Trophoblast cell (in vitro differentiated cells and primary cell): Measurements from ENCODE around the gene HES4.

Source experiments
- DNase-seq, 2 donors: peaks; one replicate each; pipeline ENCODE4 v3.0.0-alpha.2; 2016
- H2AFZ ChIP-seq: 2 replicates; pipeline ENCODE4 v1.6.1; 2013; ENCODE audit warnings: low read length, moderate library complexity, mild to moderate bottlenecking; ENCODE audit not compliant: insufficient read depth, poor library complexity
- H2AK5ac ChIP-seq: 2 replicates; pipeline ENCODE4 v1.6.1; 2013; ENCODE audit warnings: mild to moderate bottlenecking, low read length
- H2BK120ac ChIP-seq: 2 replicates; pipeline ENCODE4 v1.6.1; 2013; ENCODE audit warnings: low read length, mild to moderate bottlenecking, moderate library complexity; ENCODE audit not compliant: insufficient read depth, poor library complexity
- H2BK12ac ChIP-seq: 2 replicates; pipeline ENCODE4 v1.6.1; 2013; ENCODE audit warnings: mild to moderate bottlenecking, low read length, moderate library complexity
- H2BK5ac ChIP-seq: 2 replicates; pipeline ENCODE4 v1.6.1; 2013; ENCODE audit warnings: low read length, low read depth, moderate library complexity, mild to moderate bottlenecking; ENCODE audit not compliant: poor library complexity
- H3K14ac ChIP-seq: 2 replicates; pipeline ENCODE4 v1.6.1; 2013; ENCODE audit warnings: mild to moderate bottlenecking, low read length
- H3K18ac ChIP-seq: 2 replicates; pipeline ENCODE4 v1.6.1; 2013; ENCODE audit warnings: mild to moderate bottlenecking, low read length
- H3K23ac ChIP-seq: 2 replicates; pipeline ENCODE4 v1.6.1; 2013; ENCODE audit warnings: low read length
- H3K27ac ChIP-seq: 2 replicates; pipeline ENCODE4 v1.5.1; 2013; ENCODE audit warnings: low read depth, mild to moderate bottlenecking, inconsistent platforms, low read length, moderate library complexity
- H3K27me3 ChIP-seq: 2 replicates; pipeline ENCODE4 v1.6.1; 2013; ENCODE audit warnings: inconsistent platforms, mild to moderate bottlenecking, low read length, moderate library complexity; ENCODE audit not compliant: insufficient read depth
- H3K36me3 ChIP-seq, 2 experiments: 1 replicate in 1 of 2; 2 replicates in 1 of 2; pipeline ENCODE4 v1.6.1; 2013; ENCODE audit warnings: low read length in 2 of 2, mild to moderate bottlenecking in 2 of 2, moderate library complexity in 1 of 2; ENCODE audit not compliant: insufficient read depth in 2 of 2, control insufficient read depth in 1 of 2
- H3K4ac ChIP-seq: 2 replicates; pipeline ENCODE4 v1.6.1; 2013; ENCODE audit warnings: low read depth, mild to moderate bottlenecking, low read length, moderate library complexity
- H3K4me1 ChIP-seq, 2 experiments: 1 replicate in 1 of 2; 2 replicates in 1 of 2; pipeline ENCODE4 v1.6.1; 2013; ENCODE audit warnings: low read length in 2 of 2, mild to moderate bottlenecking in 2 of 2, moderate library complexity in 1 of 2; ENCODE audit not compliant: insufficient read depth in 2 of 2, control insufficient read depth in 1 of 2
- H3K4me2 ChIP-seq: 2 replicates; pipeline ENCODE4 v1.6.1; 2013; ENCODE audit warnings: inconsistent platforms, mild to moderate bottlenecking, low read length, moderate library complexity
- H3K4me3 ChIP-seq: 2 replicates; pipeline ENCODE4 v1.5.1; 2013; ENCODE audit warnings: mild to moderate bottlenecking, low read depth, low read length, inconsistent platforms
- H3K79me1 ChIP-seq: one replicate; pipeline ENCODE4 v1.6.1; 2013; ENCODE audit warnings: low read length
- H3K79me2 ChIP-seq: 2 replicates; pipeline ENCODE4 v1.6.1; 2013; ENCODE audit warnings: low read length, mild to moderate bottlenecking; ENCODE audit not compliant: control insufficient read depth, insufficient read depth, poor library complexity
- H3K9ac ChIP-seq: 2 replicates; pipeline ENCODE4 v1.6.1; 2013; ENCODE audit warnings: mild to moderate bottlenecking, low read length
- H3K9me3 ChIP-seq: 2 replicates; pipeline ENCODE4 v1.6.1; 2013; ENCODE audit warnings: low read depth, mild to moderate bottlenecking, control low read depth, inconsistent platforms, low read length; ENCODE audit not compliant: insufficient read depth
- H4K12ac ChIP-seq: 2 replicates; pipeline ENCODE4 v1.6.1; 2013; ENCODE audit warnings: low read depth, mild to moderate bottlenecking, low read length, moderate library complexity
- H4K8ac ChIP-seq: 2 replicates; pipeline ENCODE4 v1.6.1; 2013; ENCODE audit warnings: low read depth, mild to moderate bottlenecking, low read length, moderate library complexity
- H4K91ac ChIP-seq: one replicate; pipeline ENCODE4 v1.6.1; 2013; ENCODE audit warnings: low read depth, mild to moderate bottlenecking, low read length, moderate library complexity
- WGBS: extraction: QIAGEN DNeasy Blood & Tissue Kit; methylation state at CpG from one replicate; pipeline ENCODE4 v1.1.7; 2013; ENCODE audit warnings: missing lambda C conversion rate; ENCODE audit not compliant: insufficient read length, insufficient coverage; ENCODE audit errors: extremely low coverage; 5-methylcytosine and 5-hydroxymethylcytosine counted together

HES4 gene

DNA sequence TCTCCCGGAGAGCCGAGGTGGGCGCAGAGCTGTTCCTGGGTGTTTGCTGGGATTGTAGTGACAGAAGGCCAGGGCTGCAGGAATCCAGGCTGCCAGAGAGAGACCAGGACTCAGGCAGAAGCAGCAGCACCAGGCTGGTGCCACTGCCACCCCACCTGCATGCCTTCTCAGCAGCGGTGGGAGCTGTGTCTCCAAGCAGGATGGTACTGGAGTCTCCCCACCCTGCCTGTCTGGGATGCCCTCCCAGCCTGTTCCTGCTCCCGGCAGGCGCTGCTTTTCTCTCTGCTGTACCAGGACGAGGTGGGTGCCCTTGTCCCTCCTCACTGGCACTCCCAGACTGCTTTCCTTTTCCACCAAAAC, 4.5 kb upstream of the HES4 start:
- peaks cover 3% of the 10 kb centered on the region for H3K79me2 ChIP-seq
- no peak for DNase-seq
- H2BK5ac ChIP-seq, result no peak overlapping the region
- no peak overlapping the region for H2AK5ac ChIP-seq
- H4K91ac ChIP-seq, result no peak overlapping the region
- no peak overlapping the region for H3K4ac ChIP-seq
- H2AFZ ChIP-seq, result no peak overlapping the region
- H4K12ac ChIP-seq, result no peak overlapping the region
- H3K4me3 ChIP-seq, result peak overlapping the region; percentile 7
- WGBS, result no CpG with 5 or more reads among the region's 7 CpGs
- no peak overlapping the region for H3K27ac ChIP-seq
- H3K9ac ChIP-seq, result no peak overlapping the region
- no peak overlapping the region for H3K4me2 ChIP-seq
- H3K9me3 ChIP-seq, result peaks cover 4% of the 10 kb centered on the region
- H3K18ac ChIP-seq, result no peak overlapping the region
- H3K36me3 ChIP-seq, result no peaks in the 10 kb centered on the region
- H3K79me1 ChIP-seq, result peaks cover 31% of the 10 kb centered on the region
- no peak overlapping the region for H3K23ac ChIP-seq
- H3K27me3 ChIP-seq, result peaks cover 4% of the 10 kb centered on the region
- no peak overlapping the region for H2BK120ac ChIP-seq
- H4K8ac ChIP-seq, result no peak overlapping the region
- H3K14ac ChIP-seq, result no peak overlapping the region
- no peak overlapping the region for H2BK12ac ChIP-seq
- peaks cover 39 to 51% of the 10 kb centered on the region in 2 experiments for H3K4me1 ChIP-seq

DNA sequence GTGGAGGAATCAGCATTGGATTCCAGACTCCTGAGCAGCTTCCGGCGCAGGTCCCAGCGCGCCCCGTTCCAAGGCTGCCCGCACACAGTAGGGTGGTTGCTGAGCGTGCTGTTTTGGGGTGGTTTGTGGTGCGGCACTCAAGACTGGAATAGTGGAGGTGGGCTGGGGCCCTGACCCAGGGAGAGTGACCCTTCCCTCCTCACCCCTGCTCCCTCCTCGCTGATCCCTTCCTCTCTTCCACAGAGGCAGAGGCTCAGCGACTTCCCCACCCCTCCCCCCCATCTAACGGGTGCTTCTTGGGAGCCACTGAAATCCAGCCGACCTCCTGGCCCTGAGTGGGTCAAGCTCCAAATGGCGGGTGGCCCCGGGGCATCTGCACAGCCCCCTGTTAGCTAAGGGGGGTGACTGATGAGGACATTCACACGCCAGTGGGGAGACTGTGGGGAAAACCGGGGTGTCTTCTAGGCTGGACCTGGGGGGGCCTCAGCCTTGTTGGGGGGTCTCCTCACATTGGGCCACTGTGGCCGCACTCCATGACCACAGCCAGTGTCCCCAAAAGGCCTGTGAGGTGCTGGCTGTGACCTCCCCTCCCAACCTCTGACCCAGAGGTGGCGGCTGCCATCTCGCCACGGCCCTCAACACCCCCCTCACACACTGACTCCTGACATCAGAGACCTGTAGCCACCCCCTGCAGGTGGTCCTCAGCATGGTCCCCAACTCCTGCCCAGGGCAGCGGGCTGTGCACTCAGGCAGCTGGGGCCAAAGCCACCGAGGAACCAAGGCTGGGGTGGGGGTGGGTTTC, 3.9 kb upstream of the HES4 start:
- Histone ChIP-seq H3K79me1 (peaks cover 33% of the 10 kb centered on the region), H3K14ac (no peak overlapping the region), H3K4me2 (no peak overlapping the region), H4K91ac (no peak overlapping the region), H3K4me3 (no peak overlapping the region), H2AFZ (no peak overlapping the region), H3K4me1 (peaks cover 39 to 56% of the 10 kb centered on the region in 2 experiments), H3K27me3 (peaks cover 10% of the 10 kb centered on the region), H3K18ac (no peak overlapping the region), H3K27ac (no peak overlapping the region), H3K9me3 (peaks cover 4% of the 10 kb centered on the region), H2BK120ac (no peak overlapping the region), H4K8ac (no peak overlapping the region), H3K36me3 (no peaks in the 10 kb centered on the region), H3K79me2 (peaks cover 3% of the 10 kb centered on the region), H3K4ac (no peak overlapping the region), H2BK12ac (no peak overlapping the region), H4K12ac (no peak overlapping the region), H2AK5ac (peak overlapping the region; percentile 32), H3K23ac (no peak overlapping the region), H3K9ac (no peak overlapping the region), H2BK5ac (no peak overlapping the region)
- no peak for DNase-seq
- no CpG with 5 or more reads among the region's 22 CpGs for WGBS

DNA sequence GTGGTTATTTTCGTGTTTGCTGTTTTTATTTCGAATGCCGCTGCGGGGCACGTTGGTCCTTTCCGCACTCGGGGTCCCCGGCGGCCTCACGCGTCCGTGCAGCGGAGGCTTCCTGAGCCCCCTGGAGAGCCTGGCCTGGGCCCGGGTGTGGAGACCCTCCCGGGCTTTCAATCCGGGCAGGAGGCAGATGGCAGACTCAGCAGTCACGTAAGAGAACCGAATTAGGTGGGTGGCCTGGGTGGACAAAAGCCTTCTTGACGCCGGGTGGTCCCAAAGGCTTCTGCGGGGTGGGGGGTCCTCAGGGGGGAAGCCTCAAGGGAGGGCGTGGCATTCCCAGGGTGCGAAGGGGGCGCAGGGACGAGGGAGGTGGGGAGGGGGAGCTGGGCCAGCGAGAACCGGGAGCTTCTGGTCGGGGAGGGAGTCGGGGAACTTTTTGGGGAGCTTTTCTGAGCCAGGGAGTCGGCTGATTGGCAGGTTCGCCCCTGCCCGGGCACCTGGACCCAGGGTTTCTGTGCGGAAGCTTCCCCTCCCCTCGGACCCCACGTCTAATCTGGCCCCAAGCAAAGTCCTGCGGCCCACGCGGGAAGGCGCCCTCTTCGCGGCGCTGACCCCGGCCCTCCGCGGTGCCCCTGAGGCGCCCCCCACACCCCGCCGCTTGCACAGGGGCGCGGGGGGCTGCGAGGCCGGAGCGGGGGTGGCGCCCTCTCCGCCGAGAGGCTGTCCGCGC, 1.3 kb upstream of the HES4 start:
- Histone ChIP-seq H4K91ac (peak overlapping the region; percentile 95), H2AK5ac (peak overlapping the region; percentile 35), H3K79me2 (peaks cover 3% of the 10 kb centered on the region), H3K4me1 (peaks cover 39 to 51% of the 10 kb centered on the region in 2 experiments), H2AFZ (peak overlapping the region; percentile 63), H4K8ac (peak overlapping the region; percentile 95), H2BK120ac (peak overlapping the region; percentile 64), H3K79me1 (peaks cover 33% of the 10 kb centered on the region), H2BK12ac (peak overlapping the region; percentile 63), H3K14ac (peak overlapping the region; percentile 56), H3K27ac (no peak overlapping the region), H3K4ac (peak overlapping the region; percentile 47), H3K9me3 (peaks cover 6% of the 10 kb centered on the region), H3K27me3 (peaks cover 26% of the 10 kb centered on the region), H4K12ac (peak overlapping the region; percentile 71), H3K36me3 (peaks cover 0 to 2% of the 10 kb centered on the region in 2 experiments), H3K9ac (no peak overlapping the region), H3K23ac (no peak overlapping the region), H3K18ac (peak overlapping the region; percentile 69), H2BK5ac (peak overlapping the region; percentile 18), H3K4me3 (peak overlapping the region; percentile 76), H3K4me2 (peak overlapping the region; percentile 67)
- no peak for DNase-seq
- no CpG with 5 or more reads among the region's 58 CpGs for WGBS

GRCh38 chr1:1000357-1001056, 610 bp upstream of the HES4 start:
- Histone ChIP-seq H3K14ac (peak overlapping the region; percentile 87), H3K79me2 (peaks cover 3% of the 10 kb centered on the region), H3K9ac (peak overlapping the region; percentile 34), H2AFZ (peak overlapping the region; percentile 70), H3K36me3 (peaks cover 0 to 2% of the 10 kb centered on the region in 2 experiments), H2BK120ac (peak overlapping the region; percentile 84), H3K23ac (no peak overlapping the region), H3K18ac (peak overlapping the region; percentile 90), H4K12ac (peak overlapping the region; percentile 85), H2BK12ac (peak overlapping the region; percentile 63), H3K27ac (peak overlapping the region; percentile 74), H4K91ac (peak overlapping the region; percentile 95), H3K4me3 (peak overlapping the region; percentile 76), H3K4me1 (peaks cover 34 to 44% of the 10 kb centered on the region in 2 experiments), H3K27me3 (peaks cover 26% of the 10 kb centered on the region), H3K4me2 (peak overlapping the region; percentile 67), H3K9me3 (peaks cover 1% of the 10 kb centered on the region), H2BK5ac (peak overlapping the region; percentile 47), H3K79me1 (peaks cover 27% of the 10 kb centered on the region), H4K8ac (peak overlapping the region; percentile 95), H2AK5ac (peak overlapping the region; percentile 46), H3K4ac (peak overlapping the region; percentile 61)
- peak; percentile 83 to 91 for DNase-seq
- no CpG with 5 or more reads among the region's 75 CpGs for WGBS
